Epithelial cell of prostate (primary cell): ENCODE results near the gene EPHA5.

Experiments
- DNase-seq: peaks from one replicate; pipeline ENCODE4 v3.0.0-alpha.2; 2011; ENCODE audit warnings: low read depth, low spot score
- H3K27ac ChIP-seq: fragments of 450-650 bp; 2 replicates; pipeline ENCODE4 v1.5.1; 2017; ENCODE audit warnings: mild to moderate bottlenecking

Gene EPHA5

DNA sequence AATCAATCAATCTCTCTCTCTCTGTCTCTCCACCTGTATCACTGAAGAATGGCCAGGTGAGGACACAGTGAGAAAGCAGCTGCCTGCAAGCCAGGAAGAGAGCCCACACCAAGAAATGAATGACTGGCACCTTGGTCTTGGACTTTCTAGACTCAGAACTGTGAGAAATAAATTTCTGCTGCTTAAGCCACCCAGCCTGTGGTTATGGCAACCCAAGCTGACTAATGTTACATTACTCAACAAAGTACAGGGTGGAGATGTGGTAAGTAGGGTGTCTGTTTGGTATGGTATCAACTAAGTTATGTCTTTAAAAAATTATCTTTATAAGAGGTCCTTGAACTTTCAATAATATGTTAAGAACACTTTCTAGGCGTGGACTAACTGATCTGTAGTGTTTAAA is 159.3 kb downstream of the EPHA5 start:
- DNase-seq, result peak; percentile 33
- H3K27ac ChIP-seq, result peak overlapping the region; percentile 41

DNA sequence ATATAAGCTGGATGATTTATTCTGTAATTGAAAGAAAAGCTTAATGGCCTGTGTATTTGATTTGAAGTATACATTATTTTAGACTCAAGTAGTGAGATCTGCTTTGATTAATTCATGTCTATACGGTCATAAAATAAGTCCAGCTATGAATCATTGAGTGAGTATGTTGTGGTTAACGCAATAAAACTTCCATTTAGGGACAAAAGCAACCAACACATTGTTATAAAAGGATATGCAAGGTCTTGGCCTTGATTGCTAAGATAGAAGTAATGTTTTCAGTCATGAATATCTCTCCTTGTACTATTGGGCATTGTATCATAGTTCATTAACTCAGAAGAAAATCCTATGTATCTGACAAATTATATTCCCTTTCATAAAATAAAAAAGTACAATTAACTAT is 162.1 kb downstream of the EPHA5 start:
- peak overlapping the region; percentile 31 for H3K27ac ChIP-seq
- DNase-seq, result peak; percentile 62

DNA sequence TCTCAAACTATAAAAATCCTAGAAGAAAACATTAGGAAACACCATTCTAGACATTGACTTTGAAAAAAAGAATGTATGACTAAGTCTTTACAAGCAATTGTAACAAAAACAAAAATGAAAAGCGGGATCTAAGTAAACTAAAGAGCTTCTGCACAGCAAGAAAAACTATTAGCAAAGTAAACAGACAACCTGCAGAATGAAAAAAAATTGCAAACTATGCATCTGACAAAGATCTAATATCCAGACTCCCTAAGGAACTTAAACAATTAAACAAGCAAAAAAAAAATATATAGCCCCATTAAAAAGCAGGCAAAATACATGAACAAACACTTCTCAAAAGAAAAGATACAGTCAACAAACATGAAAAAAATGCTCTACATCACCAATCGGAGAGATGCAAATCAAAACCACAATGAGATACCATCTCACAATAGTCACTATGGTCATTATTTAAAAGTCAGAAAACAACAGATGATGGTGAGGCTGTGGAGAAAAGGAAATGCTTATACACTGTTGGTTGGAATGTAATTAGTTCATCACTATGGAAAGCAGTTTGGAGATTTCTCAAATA is 168.1 kb downstream of the EPHA5 start:
- peak overlapping the region; percentile 29 for H3K27ac ChIP-seq
- peak; percentile 46 for DNase-seq

DNA sequence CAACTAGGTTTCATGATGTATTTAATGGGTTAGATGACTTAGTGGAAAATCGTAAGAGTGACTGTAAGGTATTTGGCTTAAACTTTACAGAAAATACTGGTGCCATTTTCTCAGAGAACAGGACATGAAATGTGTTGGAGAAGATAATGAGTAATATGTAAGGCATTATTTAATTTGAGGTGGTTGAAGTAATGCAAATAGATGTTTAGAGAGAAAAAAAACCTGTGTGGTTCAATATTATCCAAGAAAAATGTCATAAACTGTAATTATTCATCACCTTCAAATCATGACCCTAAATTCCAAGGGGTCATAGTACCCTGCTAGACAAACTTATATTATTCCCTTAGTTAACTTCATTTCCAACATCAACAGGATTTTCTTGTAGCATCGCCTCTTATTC is 171.7 kb downstream of the EPHA5 start:
- no peak for DNase-seq
- no peak overlapping the region for H3K27ac ChIP-seq

DNA sequence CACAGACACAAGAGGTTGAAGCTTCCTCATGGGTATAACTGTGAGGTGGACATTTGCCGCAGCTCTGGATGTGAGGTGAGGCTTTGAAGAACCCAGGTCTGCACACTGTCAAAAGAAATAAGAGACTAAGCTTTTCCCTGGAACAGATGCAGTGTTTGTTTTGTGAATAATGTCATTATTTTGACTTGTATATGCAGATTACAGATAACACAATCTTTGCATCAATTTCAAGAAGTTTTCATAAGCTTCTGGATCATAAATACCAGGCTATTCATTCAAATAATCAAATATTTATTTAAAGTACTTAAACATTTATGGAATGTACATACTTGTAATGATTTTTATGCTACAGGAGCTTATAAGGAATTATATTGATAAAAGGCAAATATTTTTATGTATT is 174.8 kb downstream of the EPHA5 start:
- DNase-seq, result no peak
- no peak overlapping the region for H3K27ac ChIP-seq

DNA sequence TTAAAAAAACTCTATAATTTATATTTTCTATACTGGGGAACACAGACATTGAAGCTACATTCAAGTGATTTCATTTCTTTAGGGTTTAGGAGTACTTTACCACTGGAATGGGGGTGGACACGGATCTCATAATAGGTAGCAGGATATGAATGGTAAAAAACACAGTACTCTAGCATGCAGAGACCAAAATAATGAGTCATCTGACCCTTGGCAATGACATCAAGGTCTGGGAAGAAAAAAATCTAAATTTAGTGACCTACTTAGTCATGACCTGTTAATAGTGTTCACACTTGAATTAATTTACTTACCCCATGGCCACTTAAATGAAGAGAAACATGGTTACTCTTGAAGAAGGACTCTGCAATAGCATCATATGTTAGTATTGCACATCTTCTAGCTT is 187.9 kb downstream of the EPHA5 start:
- no peak overlapping the region for H3K27ac ChIP-seq
- peak; percentile 18 for DNase-seq

DNA sequence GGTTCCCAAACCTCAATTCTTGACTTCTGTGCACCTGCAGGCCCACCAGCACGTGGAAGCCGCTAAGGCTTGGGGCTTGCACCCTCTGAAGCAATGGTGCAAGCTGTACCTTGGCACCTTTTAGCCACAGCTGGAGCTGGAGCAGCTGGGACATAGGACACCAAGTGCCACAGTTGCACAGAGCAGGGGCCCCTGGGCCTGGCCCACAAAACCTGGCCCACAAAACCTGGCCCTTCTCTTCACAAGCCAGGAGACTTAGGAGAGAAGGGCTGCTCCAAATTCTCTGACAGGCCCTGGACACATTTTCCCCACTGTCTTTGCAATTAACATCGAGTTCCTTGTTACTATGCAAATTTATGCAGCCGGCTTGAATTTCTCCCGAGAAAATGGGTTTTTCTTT is 197.8 kb downstream of the EPHA5 start:
- no peak for DNase-seq
- H3K27ac ChIP-seq, result no peak overlapping the region

DNA sequence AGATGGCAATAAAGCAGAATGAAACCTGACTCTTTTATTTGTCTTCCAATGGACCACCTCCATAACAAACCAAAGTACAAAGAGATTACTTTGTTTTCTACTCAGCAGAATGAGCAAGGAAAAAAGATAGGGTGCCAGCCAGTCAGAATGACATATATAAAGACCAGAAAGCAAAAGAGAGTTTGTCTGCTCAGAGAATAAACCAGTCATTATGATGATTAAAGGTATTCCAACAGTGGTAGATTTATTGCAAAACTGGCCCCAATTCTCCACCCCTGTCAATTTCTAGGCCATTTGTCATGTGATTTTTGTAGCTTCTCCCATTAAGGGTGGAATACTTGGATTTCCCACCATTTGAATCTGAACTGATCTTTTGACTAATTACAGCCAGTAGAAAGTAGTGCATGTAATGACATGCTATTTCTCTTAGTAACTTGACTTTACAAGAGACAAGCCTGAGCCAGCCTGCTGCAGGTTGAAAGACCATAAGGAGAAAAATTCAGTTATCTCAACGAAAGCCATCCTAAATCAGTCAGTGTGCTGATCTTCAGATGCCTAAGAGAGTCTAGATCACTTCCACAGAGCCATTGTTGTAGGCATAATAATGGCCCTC is 203.1 kb downstream of the EPHA5 start:
- DNase-seq, result peak; percentile 6
- no peak overlapping the region for H3K27ac ChIP-seq

DNA sequence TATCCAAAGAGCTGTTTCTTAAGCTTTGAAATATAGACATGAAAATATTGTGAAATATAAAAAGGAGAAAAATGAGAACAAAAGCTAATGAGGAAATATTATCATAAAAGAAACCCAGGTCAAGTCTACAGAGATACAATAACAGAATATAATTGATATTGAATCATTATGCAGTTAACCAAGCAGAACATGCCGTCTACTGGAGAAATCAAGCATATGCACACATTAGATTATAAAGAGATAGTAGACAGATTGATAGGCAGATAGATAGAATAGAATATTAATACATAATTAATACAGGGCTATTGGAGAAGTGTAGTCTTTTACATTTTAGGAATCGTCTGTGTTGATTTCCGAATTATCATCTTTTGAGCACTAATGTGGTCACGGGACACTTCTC is 208.5 kb downstream of the EPHA5 start:
- no peak for DNase-seq
- H3K27ac ChIP-seq, result no peak overlapping the region

DNA sequence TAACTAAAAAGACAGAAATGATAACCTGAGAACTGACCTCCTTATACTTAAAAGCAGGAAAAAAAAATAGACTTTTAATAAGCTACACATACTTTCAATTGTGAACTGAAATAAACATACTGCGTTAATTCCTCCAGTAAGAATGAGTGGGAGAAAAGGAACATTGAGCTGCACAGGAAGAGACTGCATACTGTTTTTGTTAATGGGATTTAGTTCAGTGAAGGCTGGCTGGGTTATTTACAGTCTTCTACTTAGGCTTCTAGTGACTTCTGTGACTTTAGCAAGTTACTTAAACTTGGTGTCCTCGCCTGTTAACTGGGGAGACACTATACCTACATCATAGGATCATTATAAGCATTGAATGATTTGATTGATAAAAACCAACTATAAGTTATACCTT is 213.3 kb downstream of the EPHA5 start:
- no peak for DNase-seq
- no peak overlapping the region for H3K27ac ChIP-seq

DNA sequence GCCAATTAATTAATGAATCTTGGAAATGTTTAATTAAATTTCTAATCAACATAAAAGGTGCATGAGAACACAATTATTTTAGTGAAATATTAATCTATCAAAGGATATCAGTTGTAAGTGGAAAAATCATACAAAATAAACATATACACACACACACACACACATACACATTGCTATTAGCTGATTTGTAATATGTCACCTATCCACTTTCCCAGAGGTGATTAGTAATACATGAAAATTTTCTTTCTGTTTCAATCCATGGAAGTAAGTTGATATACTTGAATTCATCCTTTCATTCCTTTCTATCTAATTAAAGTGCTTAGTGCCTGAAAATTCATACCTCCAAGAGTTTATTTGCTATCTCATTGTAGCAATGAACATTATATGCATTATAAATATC is 213.7 kb downstream of the EPHA5 start:
- no peak for DNase-seq
- H3K27ac ChIP-seq, result no peak overlapping the region

DNA sequence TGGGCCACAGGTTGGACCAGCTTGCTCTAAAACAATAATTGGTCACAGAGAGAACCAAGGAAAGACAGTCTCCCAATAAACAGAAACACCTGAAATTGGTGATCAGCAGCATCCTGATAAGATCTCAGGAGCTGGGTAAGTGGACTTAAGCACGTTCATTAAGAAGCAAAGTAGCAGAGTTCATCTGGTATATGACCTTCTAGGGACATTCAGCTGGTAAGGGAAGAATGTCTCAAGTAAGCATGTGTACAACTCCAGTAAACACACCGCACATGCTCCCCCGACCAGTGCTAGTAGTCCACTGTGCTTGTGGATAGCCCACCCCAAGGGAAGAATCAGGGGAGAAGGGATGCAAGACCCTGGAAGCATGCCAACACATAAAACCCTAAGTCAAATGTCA is 216.9 kb downstream of the EPHA5 start:
- no peak for DNase-seq
- no peak overlapping the region for H3K27ac ChIP-seq

DNA sequence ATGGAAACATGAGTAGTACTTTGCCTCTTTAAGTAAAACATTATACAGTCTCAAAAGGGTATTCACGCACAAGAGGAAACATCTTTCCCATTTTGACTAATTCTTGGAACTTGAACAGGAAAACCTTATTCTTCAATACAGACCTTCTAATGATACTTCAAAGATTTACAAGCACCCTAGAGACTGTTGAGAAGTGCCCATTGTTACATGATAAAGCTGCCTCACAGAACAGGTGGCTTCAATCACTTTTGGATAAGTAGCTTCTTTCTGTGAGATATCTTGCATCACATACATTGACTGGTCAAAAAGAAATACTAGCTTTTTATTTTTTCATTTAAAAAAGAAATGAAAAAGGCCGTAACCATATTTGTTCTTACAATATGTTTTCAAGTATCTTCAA is 219.4 kb downstream of the EPHA5 start:
- no peak for DNase-seq
- H3K27ac ChIP-seq, result no peak overlapping the region

DNA sequence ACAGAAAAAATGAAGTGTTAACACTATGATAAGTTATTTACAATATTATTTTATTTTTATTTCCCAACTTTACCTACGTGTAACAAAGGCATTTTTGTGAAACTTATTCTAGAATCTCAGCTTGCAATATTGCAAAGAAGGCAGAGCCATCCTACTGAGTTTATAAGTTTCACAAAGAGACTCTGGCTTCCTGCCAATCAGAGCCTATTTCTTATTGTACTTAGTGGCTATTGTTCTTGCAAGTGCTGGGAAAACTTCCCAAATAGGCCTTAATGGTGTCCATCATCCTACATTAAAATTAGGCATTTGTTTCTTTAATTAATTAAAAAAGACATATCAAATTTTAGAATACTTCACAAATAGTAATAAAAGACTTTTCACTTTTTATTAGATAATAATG is 233.2 kb downstream of the EPHA5 start:
- DNase-seq, result no peak
- H3K27ac ChIP-seq, result no peak overlapping the region

DNA sequence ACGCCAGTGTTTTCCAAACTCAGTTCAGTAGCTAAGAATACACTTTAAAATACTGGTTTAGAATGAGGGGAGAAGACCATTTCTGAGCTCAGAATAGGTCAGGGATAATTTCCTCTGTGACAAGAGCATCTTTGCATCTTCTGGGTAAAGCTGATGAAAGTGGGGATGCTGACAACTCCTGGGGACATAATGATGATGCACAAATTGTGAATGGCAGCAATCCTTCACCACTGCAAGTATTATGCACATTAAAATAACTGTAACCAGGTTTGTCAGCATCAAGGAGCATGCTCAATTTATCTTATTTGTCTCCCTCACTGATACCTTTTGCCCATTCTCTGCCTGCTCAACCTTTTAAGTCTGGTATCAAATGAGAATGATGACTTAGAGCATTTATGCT is 248.2 kb downstream of the EPHA5 start:
- no peak overlapping the region for H3K27ac ChIP-seq
- DNase-seq, result no peak

DNA sequence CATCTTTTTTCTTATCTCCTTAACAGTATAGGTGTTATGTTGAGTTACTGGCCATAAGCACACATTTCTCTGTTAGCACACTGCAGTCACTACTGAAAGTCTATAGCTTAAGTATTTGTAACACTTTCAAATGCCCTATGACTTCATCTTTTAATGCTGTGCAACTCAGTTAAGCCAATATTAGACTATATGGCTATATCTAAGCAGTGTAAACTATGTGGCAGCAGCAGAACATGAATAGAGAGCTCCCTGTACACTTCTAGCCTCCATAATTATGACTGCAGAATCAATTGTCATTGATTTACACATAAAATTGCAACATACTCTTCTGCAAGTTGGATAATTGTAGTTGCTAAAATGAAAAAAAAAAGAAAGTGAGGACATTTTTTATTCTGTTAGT is 250.3 kb downstream of the EPHA5 start:
- DNase-seq, result no peak
- no peak overlapping the region for H3K27ac ChIP-seq

DNA sequence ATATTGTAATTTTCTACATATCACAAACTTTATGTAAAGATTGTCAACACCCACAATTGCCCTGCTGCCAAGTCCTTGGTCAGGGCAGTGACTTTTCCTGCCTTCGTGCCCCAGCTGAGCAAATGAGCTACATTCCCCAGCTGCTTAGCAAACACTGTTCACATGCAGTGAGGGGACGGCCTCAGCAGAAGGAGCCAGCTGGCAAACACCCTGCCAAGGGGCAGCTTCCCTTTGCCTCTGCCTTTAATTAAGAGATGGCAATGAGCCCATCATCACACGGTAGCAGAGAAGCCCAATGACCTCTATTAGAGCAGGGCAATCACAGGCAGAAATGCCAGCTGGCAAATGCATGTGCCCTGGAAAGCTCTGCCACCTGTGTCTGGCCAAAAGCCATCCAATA is 253.4 kb downstream of the EPHA5 start:
- DNase-seq, result peak; percentile 0
- H3K27ac ChIP-seq, result no peak overlapping the region

DNA sequence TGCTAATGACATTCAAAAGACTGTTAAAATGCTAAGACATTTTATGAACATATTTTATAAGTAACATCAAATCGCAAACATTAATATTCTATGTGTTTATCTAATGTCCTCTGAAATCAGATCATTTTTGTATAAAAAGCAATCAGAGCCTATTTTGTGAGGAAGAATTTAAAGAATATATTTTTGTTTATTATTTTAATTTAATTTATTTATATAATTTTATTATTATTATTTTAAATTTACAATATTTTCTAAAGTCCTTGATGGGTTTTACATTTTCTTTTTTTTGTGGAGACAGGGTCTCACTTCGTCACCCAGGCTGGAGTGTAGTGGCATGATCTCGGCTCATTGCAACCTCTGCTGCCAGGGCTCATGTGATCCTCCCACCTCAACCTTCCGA is 262.8 kb downstream of the EPHA5 start:
- no peak for DNase-seq
- H3K27ac ChIP-seq, result no peak overlapping the region

DNA sequence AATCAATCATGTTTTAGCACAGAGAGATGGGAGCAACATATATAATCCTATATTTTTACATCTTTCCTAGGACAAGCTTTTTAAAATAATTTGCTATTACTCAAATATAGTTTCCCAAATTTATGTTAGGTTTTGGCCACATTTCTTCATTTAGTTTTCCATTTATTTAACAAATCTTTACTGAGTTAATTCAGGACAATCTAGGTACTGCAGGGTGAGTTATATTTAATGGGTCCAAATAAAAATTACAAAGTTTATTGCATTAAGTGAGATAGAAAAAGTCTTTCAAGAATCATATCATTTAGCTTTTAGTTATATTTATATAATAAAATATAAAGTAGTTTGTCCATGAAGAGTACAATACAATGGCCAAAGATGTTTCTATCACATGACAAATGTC is 269.2 kb downstream of the EPHA5 start:
- H3K27ac ChIP-seq, result no peak overlapping the region
- no peak for DNase-seq

DNA sequence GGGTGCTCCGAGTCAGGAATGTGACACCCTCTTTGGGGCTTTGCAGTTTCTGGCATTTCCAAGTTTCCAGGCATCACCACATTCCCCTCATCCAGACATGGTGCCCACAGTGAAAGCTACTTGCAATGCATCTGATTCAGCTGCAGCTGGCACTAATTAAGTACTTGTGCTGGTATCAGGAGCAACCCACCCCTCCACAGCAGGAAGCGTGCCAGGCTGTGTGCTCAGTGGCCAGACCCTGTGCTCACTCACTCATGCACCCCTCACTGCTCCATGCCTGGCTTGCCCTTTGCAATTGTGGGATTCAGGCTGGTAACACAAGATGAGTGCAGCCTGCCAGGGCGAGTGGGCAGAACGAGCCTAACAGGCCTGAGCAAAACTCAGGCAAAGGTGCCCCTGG is 271.2 kb downstream of the EPHA5 start:
- no peak overlapping the region for H3K27ac ChIP-seq

DNA sequence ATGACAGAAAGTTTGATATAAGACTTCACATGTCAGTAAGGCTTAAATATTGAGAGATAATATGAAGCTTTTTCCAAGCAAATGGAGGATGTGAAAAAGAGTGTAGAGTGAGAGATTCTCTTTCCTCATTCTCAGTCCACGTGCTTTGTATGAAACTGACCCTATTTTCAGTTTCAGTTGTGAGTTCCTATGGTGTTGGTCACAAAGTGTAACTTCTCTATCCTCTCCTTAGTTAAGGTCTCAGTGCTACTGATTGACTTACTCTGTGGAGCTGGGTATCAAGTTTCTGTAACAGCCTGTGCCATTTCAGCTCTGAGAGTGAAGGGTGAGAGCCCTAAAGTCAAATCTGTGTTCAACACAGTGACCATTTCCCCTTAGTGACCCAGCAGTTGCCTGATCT is 277.2 kb downstream of the EPHA5 start:
- DNase-seq, result no peak
- no peak overlapping the region for H3K27ac ChIP-seq

More for the DNA sequence above, 271.2 kb downstream of the EPHA5 start:
- DNase-seq, result no peak

DNA sequence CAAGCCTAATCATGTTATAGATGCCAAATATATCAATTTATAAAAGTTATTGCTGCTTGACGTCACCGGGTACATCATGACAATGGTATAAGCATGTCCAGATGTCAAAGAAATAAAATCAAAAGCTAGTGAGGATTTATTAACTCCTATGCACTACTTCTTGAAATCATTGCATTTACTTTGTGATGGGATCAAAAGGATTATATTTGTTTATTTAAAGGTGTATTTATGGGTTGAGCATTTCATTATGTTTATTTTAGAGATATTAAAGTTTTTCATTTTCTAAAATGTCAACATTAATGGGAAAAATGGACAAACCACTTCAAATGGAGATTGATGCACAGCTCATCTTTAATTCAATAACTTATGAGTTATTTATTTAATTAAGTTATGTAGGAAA is 277.8 kb downstream of the EPHA5 start:
- no peak overlapping the region for H3K27ac ChIP-seq
- no peak for DNase-seq

DNA sequence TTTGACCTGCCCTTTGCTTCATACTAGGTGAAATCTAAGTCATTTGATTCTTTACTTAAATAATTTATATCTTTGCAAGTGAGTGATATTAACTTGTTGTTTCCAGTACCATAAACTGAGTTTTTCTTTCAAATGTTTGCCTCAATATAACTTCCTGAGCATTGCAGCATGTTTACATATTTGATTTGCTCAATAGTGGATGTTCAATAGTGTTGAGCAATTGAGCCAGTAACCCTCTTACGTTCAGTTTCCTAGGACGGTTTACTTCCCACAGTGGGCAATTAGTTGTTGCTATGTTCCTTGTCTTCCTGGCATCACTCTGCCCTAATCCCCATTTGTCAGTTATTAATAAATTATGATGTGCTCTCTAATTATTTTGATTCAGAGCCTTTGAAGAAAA is 278.5 kb downstream of the EPHA5 start:
- no peak for DNase-seq
- H3K27ac ChIP-seq, result no peak overlapping the region
